ENCODE data around the gene DHRS1. TPM values are rescaled to one million over a fixed set of nuclear protein-coding genes. Genes with fewer than 3 reads are reported as not detected.

The DHRS1 gene
- total and polyA plus RNA-seq, 9 of the 15 experiments (the other 6 are each of a cell fraction or from before 2014, with no cell fraction given), result 7.3 to 33.6 (median 13.3) TPM

DNA sequence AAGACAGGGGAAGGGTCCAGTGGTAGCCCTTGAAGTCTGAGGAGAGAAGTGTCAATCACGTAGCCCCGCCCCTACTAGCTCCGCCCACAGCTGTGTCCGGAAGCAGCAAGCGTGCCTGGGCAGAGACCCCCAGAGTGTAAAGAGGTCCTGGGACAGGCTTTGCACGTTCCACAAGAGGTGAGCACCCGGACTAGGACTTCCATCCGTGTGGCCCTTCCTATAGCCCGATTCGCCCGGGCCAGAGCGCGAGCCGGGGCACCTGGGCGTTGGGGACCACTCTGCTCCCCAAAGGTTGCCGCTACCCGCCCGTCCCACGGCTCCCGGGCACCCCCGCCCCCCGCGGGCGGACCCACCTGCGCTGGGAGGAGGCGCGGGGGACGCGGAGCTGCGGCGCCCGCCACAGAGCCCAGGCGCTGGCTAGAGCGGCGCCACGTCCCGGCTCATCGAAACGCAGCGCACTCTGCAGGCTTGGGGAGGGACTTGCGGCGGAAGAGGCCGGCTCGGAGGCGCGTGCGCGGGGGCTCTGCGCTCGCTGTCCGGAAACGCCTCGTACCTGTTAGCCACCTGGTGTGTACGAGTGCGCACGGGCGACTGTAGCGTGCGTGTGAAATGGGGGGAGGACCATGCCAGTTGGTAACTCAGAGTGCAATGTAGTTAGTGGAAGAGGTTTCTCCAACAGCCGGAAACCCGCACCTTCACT, 28.3 kb downstream of the DHRS1 start, which contains the start of gene RABGGTA (continued):
- TF ChIP-seq, protein P1, sequence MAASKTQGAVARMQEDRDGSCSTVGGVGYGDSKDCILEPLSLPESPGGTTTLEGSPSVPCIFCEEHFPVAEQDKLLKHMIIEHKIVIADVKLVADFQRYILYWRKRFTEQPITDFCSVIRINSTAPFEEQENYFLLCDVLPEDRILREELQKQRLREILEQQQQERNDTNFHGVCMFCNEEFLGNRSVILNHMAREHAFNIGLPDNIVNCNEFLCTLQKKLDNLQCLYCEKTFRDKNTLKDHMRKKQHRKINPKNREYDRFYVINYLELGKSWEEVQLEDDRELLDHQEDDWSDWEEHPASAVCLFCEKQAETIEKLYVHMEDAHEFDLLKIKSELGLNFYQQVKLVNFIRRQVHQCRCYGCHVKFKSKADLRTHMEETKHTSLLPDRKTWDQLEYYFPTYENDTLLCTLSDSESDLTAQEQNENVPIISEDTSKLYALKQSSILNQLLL (CRISPR knock-in tag; IDR thresholded peaks at IDR 0.05; ENCODE audit: borderline replicate concordance), result no peak
- TF ChIP-seq SUPT5H (IDR thresholded peaks at IDR 0.05) (peak; percentile 62), DDX20 (tag; IDR thresholded peaks at IDR 0.05; ENCODE audit: low read depth) (no peak), NCOA6 (IDR thresholded peaks at IDR 0.05) (no peak), RFX5 (IDR thresholded peaks at IDR 0.05; ENCODE audit: low read depth, low read length) (no peak), TEAD4 (IDR thresholded peaks at IDR 0.05; ENCODE audit: low read length) (0 out of 2 replicates have a peak, but pooled peaks have one; percentile 18), TEAD4 (CRISPR knock-in tag; IDR thresholded peaks at IDR 0.05; ENCODE audit: borderline replicate concordance) (no peak), DACH1 (IDR thresholded peaks at IDR 0.05; ENCODE audit: partially characterized antibody) (no peak), MXI1 (IDR thresholded peaks at IDR 0.05; ENCODE audit: low read depth, low read length) (peak; percentile 46; the same call in 1 of the 2 replicates), SPI1 (IDR thresholded peaks at IDR 0.05; ENCODE audit: borderline replicate concordance, low read depth, low read length) (no peak), CHCHD3 (CRISPR knock-in tag; IDR thresholded peaks at IDR 0.05) (no peak), NUFIP1 (IDR thresholded peaks at IDR 0.05; ENCODE audit: partially characterized antibody) (no peak), STAT5B (CRISPR knock-in tag; IDR thresholded peaks at IDR 0.05) (no peak), MAFF (IDR thresholded peaks at IDR 0.05; ENCODE audit: low read length) (no peak), SMAD3 (CRISPR knock-in tag; conservative IDR thresholded peaks at IDR 0.05) (no peak), POLR3G (IDR thresholded peaks at IDR 0.05; ENCODE audit: extremely low read depth, insufficient read length, insufficient replicate concordance) (no peak), PPARD (CRISPR knock-in tag; IDR thresholded peaks at IDR 0.05) (no peak), ZFP36 (IDR thresholded peaks at IDR 0.05; ENCODE audit: low read depth, low read length, partially characterized antibody) (peak; percentile 8), NELFE (IDR thresholded peaks at IDR 0.05; ENCODE audit: insufficient read depth, insufficient read length) (no peak), ETS2 (tag; IDR thresholded peaks at IDR 0.05; ENCODE audit: borderline replicate concordance, poor library complexity, severe bottlenecking) (no peak), ZNF644 (tag; IDR thresholded peaks at IDR 0.05; ENCODE audit: low read depth) (no peak), FOXM1 (IDR thresholded peaks at IDR 0.05; ENCODE audit: low read depth) (no peak), FOXM1 (CRISPR knock-in tag; IDR thresholded peaks at IDR 0.05; ENCODE audit: low read depth) (0 out of 2 replicates have a peak, but pooled peaks have one; percentile 50), SMAD1 (IDR thresholded peaks at IDR 0.05; ENCODE audit: low read depth, low read length, partially characterized antibody) (no peak), SIX5 (IDR thresholded peaks at IDR 0.05; ENCODE audit: borderline replicate concordance in 1 of 2, insufficient read depth in 1 of 2, low read depth in 1 of 2, low read length in 2 of 2) (peak in 1 of 2 experiments; percentile 19; a peak in 1 of 4 replicates)
- TF ChIP-seq, protein P2, sequence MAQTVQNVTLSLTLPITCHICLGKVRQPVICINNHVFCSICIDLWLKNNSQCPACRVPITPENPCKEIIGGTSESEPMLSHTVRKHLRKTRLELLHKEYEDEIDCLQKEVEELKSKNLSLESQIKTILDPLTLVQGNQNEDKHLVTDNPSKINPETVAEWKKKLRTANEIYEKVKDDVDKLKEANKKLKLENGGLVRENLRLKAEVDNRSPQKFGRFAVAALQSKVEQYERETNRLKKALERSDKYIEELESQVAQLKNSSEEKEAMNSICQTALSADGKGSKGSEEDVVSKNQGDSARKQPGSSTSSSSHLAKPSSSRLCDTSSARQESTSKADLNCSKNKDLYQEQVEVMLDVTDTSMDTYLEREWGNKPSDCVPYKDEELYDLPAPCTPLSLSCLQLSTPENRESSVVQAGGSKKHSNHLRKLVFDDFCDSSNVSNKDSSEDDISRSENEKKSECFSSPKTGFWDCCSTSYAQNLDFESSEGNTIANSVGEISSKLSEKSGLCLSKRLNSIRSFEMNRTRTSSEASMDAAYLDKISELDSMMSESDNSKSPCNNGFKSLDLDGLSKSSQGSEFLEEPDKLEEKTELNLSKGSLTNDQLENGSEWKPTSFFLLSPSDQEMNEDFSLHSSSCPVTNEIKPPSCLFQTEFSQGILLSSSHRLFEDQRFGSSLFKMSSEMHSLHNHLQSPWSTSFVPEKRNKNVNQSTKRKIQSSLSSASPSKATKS (CRISPR knock-in tag; IDR thresholded peaks at IDR 0.05), result no peak
- TF ChIP-seq, protein P3, sequence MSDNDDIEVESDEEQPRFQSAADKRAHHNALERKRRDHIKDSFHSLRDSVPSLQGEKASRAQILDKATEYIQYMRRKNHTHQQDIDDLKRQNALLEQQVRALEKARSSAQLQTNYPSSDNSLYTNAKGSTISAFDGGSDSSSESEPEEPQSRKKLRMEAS (CRISPR knock-in tag; IDR thresholded peaks at IDR 0.05), result peak; percentile 88

Measured in K562 (cell line).